Hematopoietic multipotent progenitor cell (in vitro differentiated cells): ENCODE data around the gene CDK5. TPM values are rescaled to one million over a fixed set of nuclear protein-coding genes. Genes with fewer than 3 reads are reported as not detected.

Experiments
- DNase-seq, 3 donors: peaks; one replicate each; pipeline ENCODE4 v3.0.0-alpha.2; 2011 to 2015; ENCODE audit warnings: low read depth in 2 of 3, low spot score in 2 of 3
- total RNA-seq: library from RNA; depleted of rRNA; stranded (reverse); fragments of >200 nt; gene quantifications from one replicate; pipeline ENCODE4 v1.2.3, GENCODE V29; 2012

The CDK5 gene
- total RNA-seq, 1 donor = 17.5 TPM

DNA sequence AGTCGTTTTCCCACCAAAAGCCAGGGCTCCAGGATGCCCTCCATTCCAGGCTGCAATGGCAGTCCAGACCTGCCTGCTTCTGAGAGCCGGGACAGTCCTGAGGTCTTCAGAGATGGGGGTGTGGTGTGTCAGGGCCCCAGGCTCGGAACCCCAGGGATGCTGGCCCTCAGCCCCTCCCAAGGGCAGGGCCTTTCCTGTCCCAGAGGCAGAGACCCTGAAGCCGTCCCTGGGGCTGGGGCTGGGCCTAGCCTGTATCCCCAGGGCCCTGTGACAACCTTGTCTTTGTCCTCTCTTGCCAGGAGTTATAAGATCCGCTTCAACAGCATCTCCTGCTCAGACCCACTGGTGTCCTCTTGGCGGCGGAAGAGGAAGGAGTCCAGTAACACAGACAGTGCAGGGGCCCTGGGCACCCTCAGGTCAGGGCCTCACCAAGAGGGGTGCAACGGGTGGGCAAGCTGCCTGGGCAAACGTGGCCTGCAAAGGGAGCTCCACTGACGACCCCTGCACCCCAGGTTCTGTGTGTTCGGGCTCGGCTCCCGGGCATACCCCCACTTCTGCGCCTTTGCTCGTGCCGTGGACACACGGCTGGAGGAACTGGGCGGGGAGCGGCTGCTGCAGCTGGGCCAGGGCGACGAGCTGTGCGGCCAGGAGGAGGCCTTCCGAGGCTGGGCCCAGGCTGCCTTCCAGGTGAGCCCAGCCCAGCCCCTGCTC lies 51.0 kb downstream of the CDK5 start:
- DNase-seq = no peak

DNA sequence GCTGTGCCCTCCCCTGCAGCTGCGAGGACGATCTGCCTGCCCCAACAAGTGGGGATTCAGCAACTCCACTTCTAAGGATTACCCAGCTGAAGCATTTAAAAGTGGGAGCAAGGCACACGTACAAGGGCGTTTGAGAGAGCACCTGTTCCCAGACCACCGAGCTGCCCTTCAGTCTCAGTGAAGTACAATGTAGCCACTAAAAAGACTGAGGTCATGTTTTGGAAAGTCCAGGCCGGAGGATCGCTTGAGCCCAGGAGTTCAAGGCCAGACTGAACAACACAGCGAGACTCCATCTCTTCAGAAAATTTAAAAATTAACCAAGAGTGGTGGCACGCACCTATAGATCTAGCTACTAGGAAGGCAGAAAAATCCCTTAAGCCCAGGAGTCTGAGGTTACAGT lies 52.1 kb downstream of the CDK5 start:
- DNase-seq = no peak

Other genes starting within 250 kb of the CDK5 start
- gene AOC1, start 205.4 kb downstream of the CDK5 start, total RNA-seq = 1.1 TPM
- gene KCNH2, start 79.6 kb downstream of the CDK5 start, total RNA-seq = 53.9 TPM
- gene NOS3, start 66.9 kb downstream of the CDK5 start, total RNA-seq = 0.27 TPM
- gene ATG9B, start 33.4 kb downstream of the CDK5 start, total RNA-seq = 2.7 TPM
- 27.5 TPM for gene ABCB8, start 29.4 kb downstream of the CDK5 start, total RNA-seq
- 0.54 TPM for gene ASIC3, start 9.4 kb downstream of the CDK5 start, total RNA-seq
- 41.5 TPM for gene SLC4A2, start 1.7 kb upstream of the CDK5 start, total RNA-seq
- gene FASTK, start 22.9 kb upstream of the CDK5 start, total RNA-seq = 64.4 TPM
- gene TMUB1, start 25.6 kb upstream of the CDK5 start, total RNA-seq = 25.6 TPM
- gene AGAP3, start 28.6 kb upstream of the CDK5 start, total RNA-seq = 95.9 TPM
- gene GBX1, start 109.8 kb upstream of the CDK5 start, total RNA-seq = not detected
- gene ASB10, start 129.4 kb upstream of the CDK5 start, total RNA-seq = not detected
- not detected for gene H2BK1, start 152.6 kb upstream of the CDK5 start, total RNA-seq
- gene ABCF2, start 169.3 kb upstream of the CDK5 start, total RNA-seq = 32.3 TPM
- 95.3 TPM for gene CHPF2, start 174.6 kb upstream of the CDK5 start, total RNA-seq
- gene SMARCD3, start 190.8 kb upstream of the CDK5 start, total RNA-seq = 8.3 TPM